OCI-LY3 (cell line): ENCODE data around the gene FIBIN.

Experiments
- H2AFZ ChIP-seq: fragments of 200-600, 300-600 bp; shearing (Covaris generic); 2 replicates; pipeline ENCODE4 v1.6.0; 2014; ENCODE audit warnings: antibody characterized with exemption, low read depth, low read length
- H3K27ac ChIP-seq: fragments of 200-600, 300-600 bp; sonication (generic); 2 replicates; pipeline ENCODE4 v1.5.1; 2014; ENCODE audit warnings: mild to moderate bottlenecking, low read length, moderate library complexity, mixed read lengths
- H3K27me3 ChIP-seq: fragments of 200-600, 300-600 bp; sonication (generic); 2 replicates; pipeline ENCODE4 v1.6.1; 2014; ENCODE audit warnings: low read depth, low read length, mixed read lengths
- H3K36me3 ChIP-seq: fragments of 200-600, 300-600 bp; sonication (generic); replicated peaks from 2 replicates; pipeline ENCODE3; 2014; ENCODE audit warnings: low read depth, low read length, mixed read lengths
- H3K4me1 ChIP-seq: fragments of 300-600, 200-600 bp; sonication (generic); 2 replicates; pipeline ENCODE4 v1.6.1; 2014; ENCODE audit warnings: low read length, mixed read lengths
- H3K4me2 ChIP-seq: fragments of 200-600, 300-600 bp; sonication (generic); 2 replicates; pipeline ENCODE4 v1.6.1; 2014; ENCODE audit warnings: low read length, mixed read lengths
- H3K4me3 ChIP-seq: fragments of 300-600, 200-600 bp; sonication (generic); 2 replicates; pipeline ENCODE4 v1.5.1; 2014; ENCODE audit warnings: antibody characterized with exemption, mild to moderate bottlenecking, low read length, moderate library complexity
- H3K79me2 ChIP-seq: fragments of 300-600, 200-600 bp; shearing (Covaris generic); 2 replicates; pipeline ENCODE4 v1.6.1; 2014; ENCODE audit warnings: mild to moderate bottlenecking, low read length, mixed read lengths
- H3K9ac ChIP-seq: fragments of 300-600, 200-600 bp; shearing (Covaris generic); 2 replicates; pipeline ENCODE4 v1.6.0; 2014; ENCODE audit warnings: mild to moderate bottlenecking, low read length, moderate library complexity
- H3K9me3 ChIP-seq: fragments of 200-600, 300-600 bp; shearing (Covaris generic); 2 replicates; pipeline ENCODE4 v1.6.1; 2014; ENCODE audit warnings: low read length, mixed read lengths; ENCODE audit not compliant: insufficient read depth
- H4K20me1 ChIP-seq: fragments of 200-600, 300-600 bp; sonication (generic); 2 replicates; pipeline ENCODE4 v1.6.1; 2016; ENCODE audit warnings: low read length, mixed read lengths; ENCODE audit not compliant: insufficient read depth
- EZH2phosphoT487 ChIP-seq: fragments of 200-600 bp; shearing (Covaris generic); IDR thresholded peaks from 2 replicates; pipeline ENCODE4 v1.6.1; 2018; ENCODE audit warnings: antibody characterized with exemption, mixed run types, low read depth
- TF ChIP-seq, protein P1 (sequence below): fragments of 200-600, 300-600 bp; sonication (generic); IDR thresholded peaks from 2 replicates; pipeline ENCODE4 v1.5.1; 2014; ENCODE audit warnings: antibody characterized with exemption, low read length, low read depth

FIBIN gene

DNA sequence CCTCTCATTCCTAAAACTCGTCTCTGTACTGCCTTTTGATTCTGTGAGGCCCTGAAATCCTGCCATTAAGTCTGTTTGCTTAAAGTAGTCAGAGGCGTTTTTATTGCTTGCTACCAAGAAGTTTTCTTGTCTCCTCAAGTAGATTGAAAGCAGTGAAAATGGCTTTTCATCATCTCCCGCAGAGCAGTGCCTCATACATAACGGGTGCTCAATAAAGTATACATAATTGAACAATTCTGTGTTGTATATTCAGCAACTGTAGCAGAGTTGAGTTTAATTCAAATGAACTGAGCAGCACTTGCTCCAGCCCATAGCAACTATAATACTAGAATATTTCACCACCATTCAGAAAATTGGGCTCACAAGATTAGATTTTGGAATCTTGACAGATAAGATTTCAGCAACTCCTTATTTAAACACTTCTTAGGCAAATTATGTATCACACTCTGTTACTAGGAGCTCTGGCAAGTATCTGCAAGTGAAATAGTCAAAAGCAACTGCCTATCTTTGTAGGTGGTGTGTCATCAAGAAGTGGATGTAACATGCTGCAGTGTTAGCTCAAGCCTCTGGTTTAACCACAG is 20.0 kb downstream of the FIBIN start:
- H3K4me1 ChIP-seq = peaks cover 24% of the 10 kb centered on the region
- no peaks in the 10 kb centered on the region for H3K36me3 ChIP-seq
- no peak overlapping the region for H3K4me3 ChIP-seq
- TF ChIP-seq EZH2phosphoT487 = no peak
- TF ChIP-seq, protein P1, sequence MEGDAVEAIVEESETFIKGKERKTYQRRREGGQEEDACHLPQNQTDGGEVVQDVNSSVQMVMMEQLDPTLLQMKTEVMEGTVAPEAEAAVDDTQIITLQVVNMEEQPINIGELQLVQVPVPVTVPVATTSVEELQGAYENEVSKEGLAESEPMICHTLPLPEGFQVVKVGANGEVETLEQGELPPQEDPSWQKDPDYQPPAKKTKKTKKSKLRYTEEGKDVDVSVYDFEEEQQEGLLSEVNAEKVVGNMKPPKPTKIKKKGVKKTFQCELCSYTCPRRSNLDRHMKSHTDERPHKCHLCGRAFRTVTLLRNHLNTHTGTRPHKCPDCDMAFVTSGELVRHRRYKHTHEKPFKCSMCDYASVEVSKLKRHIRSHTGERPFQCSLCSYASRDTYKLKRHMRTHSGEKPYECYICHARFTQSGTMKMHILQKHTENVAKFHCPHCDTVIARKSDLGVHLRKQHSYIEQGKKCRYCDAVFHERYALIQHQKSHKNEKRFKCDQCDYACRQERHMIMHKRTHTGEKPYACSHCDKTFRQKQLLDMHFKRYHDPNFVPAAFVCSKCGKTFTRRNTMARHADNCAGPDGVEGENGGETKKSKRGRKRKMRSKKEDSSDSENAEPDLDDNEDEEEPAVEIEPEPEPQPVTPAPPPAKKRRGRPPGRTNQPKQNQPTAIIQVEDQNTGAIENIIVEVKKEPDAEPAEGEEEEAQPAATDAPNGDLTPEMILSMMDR = no peak
- H3K9ac ChIP-seq = no peak overlapping the region
- no peaks in the 10 kb centered on the region for H4K20me1 ChIP-seq
- no peaks in the 10 kb centered on the region for H3K79me2 ChIP-seq
- no peaks in the 10 kb centered on the region for H3K9me3 ChIP-seq
- H3K27ac ChIP-seq = no peak overlapping the region
- no peak overlapping the region for H2AFZ ChIP-seq
- H3K27me3 ChIP-seq = no peaks in the 10 kb centered on the region
- H3K4me2 ChIP-seq = no peak overlapping the region

- H3K27me3 ChIP-seq = no peaks in the 10 kb centered on the region
- H3K36me3 ChIP-seq = no peaks in the 10 kb centered on the region
- H3K27ac ChIP-seq = no peak overlapping the region
- no peak overlapping the region for H3K4me3 ChIP-seq
- peaks cover 8% of the 10 kb centered on the region for H3K4me1 ChIP-seq
- no peaks in the 10 kb centered on the region for H4K20me1 ChIP-seq
- no peak overlapping the region for H2AFZ ChIP-seq
- H3K4me2 ChIP-seq = no peak overlapping the region
- no peak overlapping the region for H3K9ac ChIP-seq
- H3K79me2 ChIP-seq = no peaks in the 10 kb centered on the region
- H3K9me3 ChIP-seq = no peaks in the 10 kb centered on the region
- TF ChIP-seq, protein P1 = no peak
- TF ChIP-seq EZH2phosphoT487 = no peak
Observed at GRCh38 chr11:27018902-27019529, 25.1 kb downstream of the FIBIN start.

DNA sequence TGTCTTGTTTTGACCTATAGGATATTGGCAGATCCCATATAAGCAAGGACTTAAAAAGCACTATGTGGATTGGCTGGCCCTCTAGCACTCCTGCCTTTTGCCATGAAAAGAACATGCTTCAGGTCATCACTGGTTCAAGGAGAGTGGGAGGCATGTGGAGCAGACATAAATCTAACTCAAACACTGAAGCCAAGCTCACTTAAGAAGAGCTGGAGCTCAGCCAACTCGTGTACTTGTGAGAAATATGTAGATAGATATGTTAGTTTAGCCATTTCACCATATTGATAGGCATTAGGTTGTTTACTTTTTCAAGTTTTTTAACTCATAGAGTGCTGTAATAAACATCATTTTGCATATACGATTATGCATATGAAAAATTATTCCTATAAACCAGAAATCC is 26.8 kb downstream of the FIBIN start:
- no peak overlapping the region for H2AFZ ChIP-seq
- H3K79me2 ChIP-seq = no peaks in the 10 kb centered on the region
- TF ChIP-seq, protein P1 = no peak
- no peak for TF ChIP-seq EZH2phosphoT487
- no peaks in the 10 kb centered on the region for H4K20me1 ChIP-seq
- no peak overlapping the region for H3K4me3 ChIP-seq
- H3K9me3 ChIP-seq = no peaks in the 10 kb centered on the region
- no peak overlapping the region for H3K9ac ChIP-seq
- peaks cover 8% of the 10 kb centered on the region for H3K4me1 ChIP-seq
- no peaks in the 10 kb centered on the region for H3K27me3 ChIP-seq
- H3K27ac ChIP-seq = no peak overlapping the region
- H3K4me2 ChIP-seq = no peak overlapping the region
- H3K36me3 ChIP-seq = no peaks in the 10 kb centered on the region

DNA sequence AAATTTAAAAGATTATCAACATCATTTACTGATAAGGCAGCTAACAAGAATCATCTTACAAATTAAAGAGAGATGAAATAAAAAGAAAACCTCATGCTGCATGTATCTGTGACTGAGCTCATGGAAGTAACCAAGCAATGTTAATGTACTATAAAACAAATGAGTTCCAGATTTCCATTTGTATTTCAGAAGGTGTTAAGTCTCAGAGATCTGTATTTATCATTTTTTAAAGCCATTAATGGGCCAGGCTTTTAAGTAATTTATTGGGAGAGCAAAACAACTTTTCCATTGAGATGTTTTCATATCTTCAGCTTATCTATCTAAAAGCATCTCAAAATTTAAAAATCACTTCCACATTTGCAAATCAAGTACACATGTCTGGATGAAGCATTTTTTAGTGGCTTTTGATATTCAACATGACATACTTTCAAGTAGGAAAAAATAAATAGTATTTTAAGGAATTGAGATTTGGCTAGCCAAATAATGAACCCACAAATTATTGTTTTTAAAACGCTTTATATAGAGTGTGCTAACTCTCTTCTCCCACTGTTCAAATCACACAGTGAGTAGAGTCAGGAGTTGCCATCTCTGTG is 28.8 kb downstream of the FIBIN start:
- no peak overlapping the region for H3K27ac ChIP-seq
- no peak overlapping the region for H3K4me3 ChIP-seq
- H3K9ac ChIP-seq = no peak overlapping the region
- H3K36me3 ChIP-seq = no peaks in the 10 kb centered on the region
- no peak for TF ChIP-seq EZH2phosphoT487
- TF ChIP-seq, protein P1 = no peak
- H3K27me3 ChIP-seq = no peaks in the 10 kb centered on the region
- H3K9me3 ChIP-seq = no peaks in the 10 kb centered on the region
- H2AFZ ChIP-seq = no peak overlapping the region
- H3K79me2 ChIP-seq = no peaks in the 10 kb centered on the region
- no peak overlapping the region for H3K4me2 ChIP-seq
- H4K20me1 ChIP-seq = no peaks in the 10 kb centered on the region
- H3K4me1 ChIP-seq = peaks cover 8% of the 10 kb centered on the region
